CD4-positive, alpha-beta T cell (primary cell): ENCODE results near the gene CACNA2D1. TPM values are rescaled to one million over a fixed set of nuclear protein-coding genes. Genes with fewer than 3 reads are reported as not detected.

Experiments
- ATAC-seq: fragments of 200-7000 bp; cut with Tn5 transposase; one replicate; pipeline ENCODE4 v1.10.0; 2022; ENCODE audit warnings: mild to moderate bottlenecking; ENCODE audit not compliant: poor library complexity
- CTCF ChIA-PET: fragments of 350-600 bp; sonication (Branson Sonifier 250); formaldehyde crosslinking; loops from one replicate; lab custom pipeline; 2021; ENCODE audit warnings: antibody characterized with exemption, inconsistent platforms; lab: Charles Lee
- POLR2A ChIA-PET: fragments of 350-600 bp; sonication (Branson Sonifier 250); formaldehyde crosslinking; loops from one replicate; lab custom pipeline; 2021; ENCODE audit warnings: antibody characterized with exemption, inconsistent platforms; lab: Charles Lee
- DNase-seq, 14 experiments: peaks; one replicate each; pipeline ENCODE4 v3.0.0-alpha.2; 2013 to 2020; ENCODE audit warnings: mixed read lengths in 2 of 14
- H3K27ac ChIP-seq, 2 donors: one replicate each; pipeline versions ENCODE4 v1.5.1 to v1.7.0; 2013; ENCODE audit warnings: low read length in 2 of 2, low read depth in 1 of 2, mild to moderate bottlenecking in 1 of 2
- H3K27me3 ChIP-seq, 2 experiments: 1 replicate in 1 of 2; 2 replicates in 1 of 2; pipeline versions ENCODE4 v1.6.1 to v1.7.0; 2013; ENCODE audit warnings: low read length in 2 of 2, control low read depth in 1 of 2, mild to moderate bottlenecking in 1 of 2, moderate library complexity in 1 of 2; ENCODE audit not compliant: insufficient read depth in 2 of 2, control insufficient read depth in 1 of 2
- H3K36me3 ChIP-seq: one replicate; pipeline ENCODE4 v1.6.1; 2013; ENCODE audit warnings: low read length, control low read depth; ENCODE audit not compliant: insufficient read depth
- H3K4me1 ChIP-seq: one replicate; pipeline ENCODE4 v1.6.1; 2013; ENCODE audit warnings: low read length, control low read depth; ENCODE audit not compliant: insufficient read depth
- H3K4me3 ChIP-seq: one replicate; pipeline ENCODE4 v1.5.1; 2013; ENCODE audit warnings: mild to moderate bottlenecking, low read length, moderate library complexity
- H3K9me3 ChIP-seq, 2 experiments: 1 replicate in 1 of 2; 2 replicates in 1 of 2; pipeline versions ENCODE4 v1.6.1 to v1.7.0; 2013; ENCODE audit warnings: low read length in 2 of 2, mild to moderate bottlenecking in 2 of 2, control low read depth in 1 of 2, moderate library complexity in 1 of 2; ENCODE audit not compliant: control insufficient read depth in 1 of 2, insufficient read depth in 1 of 2
- H3K27ac Mint-ChIP-seq: one replicate; pipeline ENCODE4 v1.8.0; 2020; ENCODE audit warnings: mixed read lengths
- H3K27me3 Mint-ChIP-seq: one replicate; pipeline ENCODE4 v1.8.0; 2021; ENCODE audit warnings: mixed read lengths
- H3K36me3 Mint-ChIP-seq: one replicate; pipeline ENCODE4 v1.8.0; 2021; ENCODE audit warnings: low read depth, mixed read lengths
- H3K4me1 Mint-ChIP-seq: one replicate; pipeline ENCODE4 v1.8.0; 2021; ENCODE audit warnings: low read depth, mixed read lengths
- H3K4me3 Mint-ChIP-seq: one replicate; pipeline ENCODE4 v1.8.0; 2020; ENCODE audit warnings: mild to moderate bottlenecking, mixed read lengths
- H3K9me3 Mint-ChIP-seq: one replicate; pipeline ENCODE4 v1.8.0; 2020; ENCODE audit warnings: mixed read lengths
- CTCF ChIP-seq: fragments of 200-600 bp; IDR thresholded peaks from one replicate; pipeline ENCODE4 v1.8.0; 2022; ENCODE audit warnings: antibody characterized with exemption, mild to moderate bottlenecking
- intact Hi-C, 2 experiments: fragments of 100-400 bp; cut with DNase I in 1 of 2; cut with micrococcal nuclease in 1 of 2; formaldehyde crosslinking; loops; one replicate each; pipeline versions ENCODE4 v1.15.1 to v1.9.0; 2023 to 2025; cut with DNase I, micrococcal nuclease
- total RNA-seq, 174 experiments: library from RNA in 2 of 174; stranded (reverse) in 2 of 174; gene quantifications; one replicate each; pipeline ENCODE4 v1.2.3 and lab custom pipeline; 2021 to 2026

The CACNA2D1 gene
- total RNA-seq, 2 experiments from 2014 or later, result not detected

- no peak overlapping the region for H3K4me3 Mint-ChIP-seq
- H3K36me3 ChIP-seq, result no peaks in the 10 kb centered on the region
- H3K4me1 Mint-ChIP-seq, result no peaks in the 10 kb centered on the region
- no peaks in the 10 kb centered on the region for H3K27me3 Mint-ChIP-seq
- peaks cover 0 to 5% of the 10 kb centered on the region in 2 experiments for H3K9me3 ChIP-seq
- ATAC-seq, result no peak
- ChIA-PET CTCF (no interaction called here), POLR2A (no interaction called here)
- no peaks in the 10 kb centered on the region for H3K36me3 Mint-ChIP-seq
- no peak for DNase-seq
- no peaks in the 10 kb centered on the region for H3K9me3 Mint-ChIP-seq
- intact Hi-C loops, result no loop called here
- no peak overlapping the region for H3K27ac ChIP-seq
- H3K27ac Mint-ChIP-seq, result no peak overlapping the region
- TF ChIP-seq CTCF, result no peak
- H3K4me3 ChIP-seq, result no peak overlapping the region
- H3K4me1 ChIP-seq, result no peaks in the 10 kb centered on the region
- H3K27me3 ChIP-seq, result no peaks in the 10 kb centered on the region
Observed at GRCh38 chr7:81937091-81937490, 506.5 kb downstream of the CACNA2D1 start.

GRCh38 chr7:81934596-81935301 lies 508.8 kb downstream of the CACNA2D1 start:
- Histone ChIP-seq H3K4me1 (no peaks in the 10 kb centered on the region), H3K4me3 (no peak overlapping the region), H3K27me3 (no peaks in the 10 kb centered on the region), H3K9me3 (peaks cover 0 to 5% of the 10 kb centered on the region in 2 experiments), H3K27ac (no peak overlapping the region), H3K36me3 (no peaks in the 10 kb centered on the region)
- H3K36me3 Mint-ChIP-seq, result no peaks in the 10 kb centered on the region
- intact Hi-C loops, result no loop called here
- POLR2A ChIA-PET, result no interaction called here
- CTCF ChIA-PET, result no interaction called here
- no peak overlapping the region for H3K27ac Mint-ChIP-seq
- ATAC-seq (no peak), DNase-seq (no peak)
- TF ChIP-seq CTCF, result no peak
- no peaks in the 10 kb centered on the region for H3K9me3 Mint-ChIP-seq
- no peaks in the 10 kb centered on the region for H3K27me3 Mint-ChIP-seq
- no peaks in the 10 kb centered on the region for H3K4me1 Mint-ChIP-seq
- no peak overlapping the region for H3K4me3 Mint-ChIP-seq

GRCh38 chr7:81932936-81933335 lies 510.6 kb downstream of the CACNA2D1 start:
- no peak for DNase-seq
- CTCF ChIA-PET, result no interaction called here
- Histone ChIP-seq H3K27ac (no peak overlapping the region), H3K27me3 (no peaks in the 10 kb centered on the region), H3K4me3 (no peak overlapping the region), H3K4me1 (no peaks in the 10 kb centered on the region), H3K9me3 (peaks cover 0 to 2% of the 10 kb centered on the region in 2 experiments), H3K36me3 (no peaks in the 10 kb centered on the region)
- no peak overlapping the region for H3K4me3 Mint-ChIP-seq
- no peaks in the 10 kb centered on the region for H3K9me3 Mint-ChIP-seq
- no peak for TF ChIP-seq CTCF
- H3K4me1 Mint-ChIP-seq, result no peaks in the 10 kb centered on the region
- H3K36me3 Mint-ChIP-seq, result no peaks in the 10 kb centered on the region
- POLR2A ChIA-PET, result no interaction called here
- no peaks in the 10 kb centered on the region for H3K27me3 Mint-ChIP-seq
- ATAC-seq, result no peak
- H3K27ac Mint-ChIP-seq, result no peak overlapping the region
- intact Hi-C loops, result no loop called here
